H1 (cell line): Measurements from ENCODE around the gene RIN3. TPM values are rescaled to one million over a fixed set of nuclear protein-coding genes. Genes with fewer than 3 reads are reported as not detected.

Source experiments
- CTCF ChIA-PET: fragments of 300-600 bp; sonication (Branson Sonifier 250); formaldehyde crosslinking; loops from one replicate; lab custom pipeline; 2021; ENCODE audit not compliant: partially characterized antibody; lab: Charles Lee
- POLR2A ChIA-PET: fragments of 300-600 bp; sonication (Branson Sonifier 250); formaldehyde crosslinking; loops from one replicate; lab custom pipeline; 2021; ENCODE audit warnings: inconsistent platforms; ENCODE audit not compliant: partially characterized antibody; lab: Charles Lee
- DNase-seq, 2 experiments: peaks; one replicate each; pipeline versions ENCODE4 v3.0.0 to v3.0.0-alpha.2; 2010 to 2022; ENCODE audit warnings: low spot score in 2 of 2, low read depth in 1 of 2, mixed read lengths in 1 of 2
- FAIRE-seq: peaks from 2 replicates; lab custom pipeline; 2011; peaks lifted over from hg19 to GRCh38; lab: Jason Lieb, UNC
- H2AFZ ChIP-seq: 2 replicates; pipeline ENCODE4 v1.8.1; 2012; ENCODE audit warnings: low read length, inconsistent platforms
- H2AK5ac ChIP-seq: 2 replicates; pipeline ENCODE4 v1.6.1; 2013; ENCODE audit warnings: low read depth, low read length
- H2BK120ac ChIP-seq: replicated peaks from 2 replicates; pipeline ENCODE3; 2013; ENCODE audit warnings: low read depth, low read length, inconsistent platforms
- H2BK12ac ChIP-seq: 2 replicates; pipeline ENCODE4 v1.6.1; 2013; ENCODE audit warnings: low read depth, low read length
- H2BK15ac ChIP-seq: 2 replicates; pipeline ENCODE4 v1.6.1; 2013; ENCODE audit warnings: low read length
- H2BK20ac ChIP-seq: 2 replicates; pipeline ENCODE4 v1.6.1; 2013; ENCODE audit warnings: low read length
- H2BK5ac ChIP-seq: 2 replicates; pipeline ENCODE4 v1.6.1; 2013; ENCODE audit warnings: low read depth, low read length
- H3K14ac ChIP-seq: 2 replicates; pipeline ENCODE4 v1.6.1; 2013; ENCODE audit warnings: inconsistent platforms; ENCODE audit not compliant: insufficient read length
- H3K18ac ChIP-seq: 2 replicates; pipeline ENCODE4 v1.6.1; 2013; ENCODE audit warnings: low read length; ENCODE audit errors: extremely low read depth
- H3K23ac ChIP-seq: 2 replicates; pipeline ENCODE4 v1.6.1; 2013; ENCODE audit warnings: inconsistent platforms; ENCODE audit not compliant: insufficient read length
- H3K23me2 ChIP-seq: 2 replicates; pipeline ENCODE4 v1.6.1; 2013; ENCODE audit warnings: low read depth, low read length
- H3K27ac ChIP-seq: 2 replicates; pipeline ENCODE4 v1.6.1; 2011; ENCODE audit warnings: low read depth, low read length, inconsistent platforms
- H3K27me3 ChIP-seq, 4 experiments: replicated peaks in 1 of 4; 1 replicate in 1 of 4; 2 replicates in 3 of 4; pipeline versions ENCODE4 v1.6.1 to v1.8.1; 2011 to 2013; ENCODE audit warnings: low read length in 3 of 4, mild to moderate bottlenecking in 3 of 4, inconsistent platforms in 2 of 4, mixed read lengths in 2 of 4, moderate library complexity in 1 of 4; ENCODE audit not compliant: control insufficient read depth in 3 of 4, insufficient read depth in 3 of 4; ENCODE audit errors: extremely low read depth in 1 of 4
- H3K36me3 ChIP-seq, 4 experiments: 2 replicates each; pipeline versions ENCODE4 v1.6.1 to v1.8.1; 2011 to 2013; ENCODE audit warnings: mild to moderate bottlenecking in 4 of 4, low read length in 3 of 4, moderate library complexity in 2 of 4, control low read depth in 1 of 4, inconsistent platforms in 1 of 4; ENCODE audit not compliant: insufficient read depth in 4 of 4, control insufficient read depth in 2 of 4
- H3K4ac ChIP-seq: replicated peaks from 2 replicates; pipeline ENCODE3; 2013; ENCODE audit warnings: low read length, low read depth, mixed read lengths, inconsistent platforms; ENCODE audit not compliant: insufficient read length
- H3K4me1 ChIP-seq, 4 experiments: replicated peaks in 1 of 4; 1 replicate in 1 of 4; 2 replicates in 3 of 4; pipeline versions ENCODE4 v1.6.1 to v1.8.1; 2011 to 2013; ENCODE audit warnings: low read length in 3 of 4, inconsistent platforms in 2 of 4, mixed read lengths in 1 of 4; ENCODE audit not compliant: insufficient read depth in 4 of 4, control insufficient read depth in 3 of 4
- H3K4me2 ChIP-seq, 2 experiments: 2 replicates each; pipeline versions ENCODE4 v1.6.1 to v1.8.1; 2011 to 2013; ENCODE audit warnings: low read depth in 2 of 2, low read length in 2 of 2, control low read depth in 1 of 2, inconsistent platforms in 1 of 2, mild to moderate bottlenecking in 1 of 2; ENCODE audit not compliant: insufficient read depth in 1 of 2
- H3K4me3 ChIP-seq, 4 experiments: fragments of 200-600, 300-600 bp in 1 of 4; sonication (generic), shearing (Covaris generic), sonication (Bioruptor Twin) in 1 of 4; 2 replicates each; pipeline versions ENCODE4 v1.5.1 to v1.8.1; 2011 to 2016; ENCODE audit warnings: low read length in 4 of 4, low read depth in 3 of 4, control low read depth in 2 of 4, inconsistent platforms in 2 of 4, mild to moderate bottlenecking in 2 of 4, mixed read lengths in 1 of 4, moderate library complexity in 1 of 4; ENCODE audit not compliant: insufficient read depth in 2 of 4; ENCODE audit errors: extremely low read depth in 1 of 4
- H3K56ac ChIP-seq: replicated peaks from 2 replicates; pipeline ENCODE3; 2013; ENCODE audit warnings: low read depth, mild to moderate bottlenecking, mixed read lengths, low read length, inconsistent platforms; ENCODE audit not compliant: insufficient read length
- H3K79me1 ChIP-seq: 2 replicates; pipeline ENCODE4 v1.6.1; 2013; ENCODE audit warnings: low read depth, low read length, control low read depth
- H3K79me2 ChIP-seq, 2 experiments: 2 replicates each; pipeline versions ENCODE4 v1.6.1 to v1.8.1; 2012 to 2013; ENCODE audit warnings: low read length in 2 of 2, mild to moderate bottlenecking in 2 of 2, inconsistent platforms in 1 of 2; ENCODE audit not compliant: insufficient read depth in 2 of 2, control insufficient read depth in 1 of 2
- H3K9ac ChIP-seq, 4 experiments: replicated peaks in 1 of 4; 1 replicate in 1 of 4; 2 replicates in 3 of 4; pipeline versions ENCODE4 v1.6.1 to v1.8.1; 2011 to 2013; ENCODE audit warnings: low read depth in 3 of 4, low read length in 3 of 4, control low read depth in 2 of 4, mild to moderate bottlenecking in 2 of 4, moderate library complexity in 2 of 4, inconsistent platforms in 1 of 4; ENCODE audit errors: extremely low read depth in 1 of 4
- H3K9me3 ChIP-seq, 2 experiments: 2 replicates each; pipeline versions ENCODE4 v1.6.1 to v1.8.1; 2012 to 2013; ENCODE audit warnings: mild to moderate bottlenecking in 2 of 2, moderate library complexity in 2 of 2, control low read depth in 1 of 2, inconsistent platforms in 1 of 2, low read depth in 1 of 2, low read length in 1 of 2, mixed read lengths in 1 of 2; ENCODE audit not compliant: insufficient read depth in 2 of 2
- H4K20me1 ChIP-seq, 2 experiments: replicated peaks in 1 of 2; 2 replicates each; pipeline versions ENCODE3 to v1.8.1; 2011 to 2013; ENCODE audit warnings: inconsistent platforms in 2 of 2, low read length in 2 of 2, mild to moderate bottlenecking in 1 of 2; ENCODE audit not compliant: insufficient read depth in 2 of 2, control insufficient read depth in 1 of 2
- H4K5ac ChIP-seq: 2 replicates; pipeline ENCODE4 v1.6.1; 2013; ENCODE audit warnings: low read length, low read depth, mixed read lengths, inconsistent platforms; ENCODE audit not compliant: insufficient read length
- H4K8ac ChIP-seq: 2 replicates; pipeline ENCODE4 v1.8.0; 2013; ENCODE audit warnings: mild to moderate bottlenecking, moderate library complexity, low read length, inconsistent platforms; ENCODE audit not compliant: insufficient read depth; ENCODE audit errors: extremely low read depth
- H4K91ac ChIP-seq: replicated peaks from 2 replicates; pipeline ENCODE3; 2013; ENCODE audit warnings: low read length, mixed read lengths, inconsistent platforms; ENCODE audit not compliant: insufficient read length
- CTCF ChIP-seq, 3 experiments: IDR thresholded peaks; 1 replicate in 2 of 3; 2 replicates in 1 of 3; pipeline versions ENCODE4 v1.5.1 to v1.6.1; 2011; ENCODE audit warnings: low read length in 3 of 3, mild to moderate bottlenecking in 3 of 3, inconsistent platforms in 2 of 3, low read depth in 1 of 3, moderate library complexity in 1 of 3; ENCODE audit not compliant: insufficient read depth in 1 of 3; ENCODE audit errors: control extremely low read depth in 1 of 3
- SIRT6 ChIP-seq: IDR thresholded peaks from one replicate; pipeline ENCODE4 v1.7.1; 2012; ENCODE audit warnings: low read length, inconsistent platforms
- WGBS, 2 experiments: shearing (Covaris generic) in 1 of 2; methylation state at CpG; one replicate each; pipeline versions ENCODE4 v1.1.6 to v1.1.7; 2013 to 2015; ENCODE audit warnings: low lambda C conversion rate in 2 of 2, mixed read lengths in 2 of 2, inconsistent platforms in 1 of 2, low coverage in 1 of 2, missing lambda C conversion rate in 1 of 2; ENCODE audit not compliant: insufficient replicate concordance in 2 of 2, insufficient coverage in 1 of 2, insufficient read length in 1 of 2; ENCODE audit errors: extremely low coverage in 1 of 2, missing lambda C conversion rate in 1 of 2; 5-methylcytosine and 5-hydroxymethylcytosine counted together
- polyA plus RNA-seq, 7 experiments: library from polyadenylated mRNA; depleted of rRNA in 3 of 7; stranded (reverse) in 5 of 7; unstranded in 2 of 7; fragments of >200 nt in 5 of 7; fragments of 200-250 nt in 2 of 7; gene quantifications; 1 replicate in 5 of 7; 2 replicates in 1 of 7; 4 replicates in 1 of 7; pipeline versions ENCODE4 v1.2.1 to v1.2.3, GENCODE V29; 2011 to 2013; ENCODE audit warnings: missing spikeins in 2 of 7, mixed read lengths in 2 of 7
- total RNA-seq: library from RNA; stranded (reverse); fragmentation: NEBNext Ultra II Directional; extraction: Animal tissue kit (Norgen Biotek cat#: 25700); gene quantifications from 2 replicates; pipeline ENCODE4 v1.2.1, GENCODE V29; 2021

Gene RIN3
- total and polyA plus RNA-seq, 2 of the 8 experiments (the other 6 are each of a cell fraction or from before 2014, with no cell fraction given): 0.59 to 1.5 TPM

GRCh38 chr14:92656306-92657081 lies 142.9 kb downstream of the RIN3 start:
- H3K56ac ChIP-seq: no peak overlapping the region
- no peaks in the 10 kb centered on the region for H3K27me3 ChIP-seq
- no peak overlapping the region for H2BK120ac ChIP-seq
- H2BK15ac ChIP-seq: no peak overlapping the region
- H4K8ac ChIP-seq: no peak overlapping the region
- no peak overlapping the region for H3K14ac ChIP-seq
- TF ChIP-seq SIRT6: no peak
- peak; percentile 10 to 22 (median 15); a peak in 3 of 4 replicates for TF ChIP-seq CTCF (IDR thresholded peaks at IDR 0.05; ENCODE audit: control extremely low read depth in 1 of 3, insufficient read depth in 1 of 3, low read depth in 1 of 3, low read length in 3 of 3)
- H2BK5ac ChIP-seq: no peak overlapping the region
- H3K4me3 ChIP-seq: no peak overlapping the region
- 85% methylated on average over 8 of the region's 8 CpGs; no CpG with 5 or more reads in 1 of the 2 experiments for WGBS, 2 experiments
- no peak overlapping the region for H4K91ac ChIP-seq
- FAIRE-seq: no peak
- H3K79me1 ChIP-seq: no peaks in the 10 kb centered on the region
- POLR2A ChIA-PET: no interaction called here
- H3K23ac ChIP-seq: no peak overlapping the region
- H2AFZ ChIP-seq: no peak overlapping the region
- H3K4ac ChIP-seq: no peak overlapping the region
- no peak overlapping the region for H3K4me2 ChIP-seq
- no peaks in the 10 kb centered on the region for H4K20me1 ChIP-seq
- no peak overlapping the region for H2AK5ac ChIP-seq
- no peak for DNase-seq
- no peaks in the 10 kb centered on the region for H3K79me2 ChIP-seq
- no peak overlapping the region for H2BK20ac ChIP-seq
- no peaks in the 10 kb centered on the region for H3K23me2 ChIP-seq
- no peak overlapping the region; the same call in 1 of the 2 replicates for H3K18ac ChIP-seq
- no peak overlapping the region for H2BK12ac ChIP-seq
- H4K5ac ChIP-seq: no peak overlapping the region
- no peak overlapping the region for H3K9ac ChIP-seq
- no peak overlapping the region for H3K27ac ChIP-seq
- H3K9me3 ChIP-seq: no peaks in the 10 kb centered on the region
- CTCF ChIA-PET: interaction anchor here (0.6 to 1.4 kb wide), 11 partner anchors 7 to 67 kb away, joined by 3 to 6 read pairs (median 3); no protein-coding TSS in a partner anchor
- no peaks in the 10 kb centered on the region for H3K36me3 ChIP-seq
- H3K4me1 ChIP-seq: peaks cover 0 to 5% (median 2%) of the 10 kb centered on the region in 4 experiments; a peak in 2 of 7 replicates
